Epithelial cell of umbilical artery (primary cell): Measurements from ENCODE around the gene ZNF709. TPM values are rescaled to one million over a fixed set of nuclear protein-coding genes. Genes with fewer than 3 reads are reported as not detected.

Experiments used
- total RNA-seq: library from RNA; depleted of rRNA; stranded (reverse); fragments of >200 nt; gene quantifications from 2 replicates; pipeline ENCODE4 v1.2.3, GENCODE V29; 2014

The ZNF709 gene
- total RNA-seq = 2.3 and 4.6 TPM in 2 replicates

DNA sequence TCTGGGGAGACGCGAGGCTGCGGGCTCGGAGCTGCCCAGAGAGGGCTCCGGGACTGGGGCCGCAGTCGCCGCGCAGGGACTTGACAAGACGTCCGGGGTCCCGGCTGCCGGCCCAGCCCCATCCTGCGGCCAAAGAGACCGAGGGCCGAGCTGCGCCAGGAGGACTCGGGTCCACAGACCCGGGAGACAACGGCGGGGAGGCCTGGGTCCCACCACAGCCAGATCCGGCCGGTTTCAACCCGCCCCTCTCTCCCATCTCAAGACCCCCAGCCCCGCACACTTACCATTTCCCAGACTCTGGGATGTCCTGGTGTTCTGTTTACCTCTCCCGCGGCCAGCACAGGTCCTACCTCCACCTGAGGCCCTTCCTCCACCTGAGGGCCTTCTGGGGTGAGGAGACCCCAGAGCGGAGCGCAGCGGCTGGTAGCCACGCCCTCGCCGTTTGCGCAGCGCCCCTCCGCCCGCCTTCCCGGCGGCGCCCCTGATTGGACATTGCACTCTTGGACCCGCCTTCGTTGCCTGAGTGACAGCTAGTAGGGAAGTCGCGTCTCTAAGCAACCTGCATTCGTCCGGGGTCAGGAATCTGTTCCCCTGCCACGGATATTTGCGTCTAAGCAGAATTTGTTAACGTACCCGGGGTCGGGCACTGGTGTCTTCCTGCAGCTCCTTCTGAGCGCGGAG, at the start of gene ZNF709:
ZNF709 (minus strand) TSS at position 446 of the 681 bp plus-strand sequence; CDS start at position 287, 159 bp downstream.

DNA sequence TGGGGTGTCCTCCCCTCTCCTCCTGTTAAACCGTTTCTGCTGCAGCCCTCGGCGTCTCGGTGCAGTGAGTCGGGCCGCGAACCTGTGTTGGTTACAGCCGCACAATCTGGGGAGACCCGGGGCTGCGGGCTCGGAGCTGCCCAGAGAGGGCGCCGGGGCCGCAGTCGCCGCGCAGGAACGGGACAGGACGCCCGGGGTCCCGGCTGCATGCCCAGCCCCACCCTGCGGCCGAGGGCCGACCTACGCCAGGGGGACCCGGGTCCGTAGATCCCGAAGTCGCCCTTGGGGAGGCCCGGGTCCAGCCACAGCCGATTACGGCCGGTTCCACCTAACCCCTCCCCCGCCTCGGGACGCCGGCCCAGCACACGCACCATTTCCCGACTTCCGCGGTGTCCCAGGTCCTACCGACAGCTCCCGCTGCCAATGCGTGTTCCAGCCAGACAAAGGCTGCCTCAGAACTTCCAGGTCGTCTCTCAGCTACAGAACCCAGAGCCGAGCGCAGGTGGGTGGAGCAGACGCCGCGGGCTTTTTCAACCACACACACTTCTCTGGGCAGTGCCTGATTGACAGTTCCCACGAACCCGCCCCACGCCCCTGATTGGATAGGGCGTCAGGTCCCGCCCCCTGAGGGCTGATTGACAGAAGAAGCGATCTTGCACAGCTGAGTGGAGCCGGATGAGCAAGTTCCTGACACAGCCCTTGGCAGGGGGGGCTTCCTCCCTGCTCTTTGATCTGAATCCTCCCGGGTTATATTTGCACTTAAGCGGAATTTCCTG, 43.9 kb downstream of the ZNF709 start, which contains the start of gene ZNF443:
ZNF443 (minus strand) TSS at position 481 of the 776 bp plus-strand sequence; CDS start at position 374, 107 bp downstream.

Other genes starting within 250 kb of the ZNF709 start
- 3.9 and 8.2 TPM in 2 replicates for gene ZNF44, start 189.9 kb downstream of the ZNF709 start, total RNA-seq
- 0.30 and 0.65 TPM in 2 replicates for gene ZNF563, start 151.2 kb downstream of the ZNF709 start, total RNA-seq
- gene ZNF442, start 119.1 kb downstream of the ZNF709 start, total RNA-seq = 0.32 and 1.1 TPM in 2 replicates
- 4.2 and 5.5 TPM in 2 replicates for gene ZNF799, start 83.5 kb downstream of the ZNF709 start, total RNA-seq
- gene ZNF443, start 43.8 kb downstream of the ZNF709 start, total RNA-seq = 3.6 and 5.6 TPM in 2 replicates
- 6.2 and 8.2 TPM in 2 replicates for gene ZNF564, start 66.7 kb upstream of the ZNF709 start, total RNA-seq
- gene ZNF490, start 126.0 kb upstream of the ZNF709 start, total RNA-seq = 4.5 and 7.8 TPM in 2 replicates
- gene ZNF791, start 126.1 kb upstream of the ZNF709 start, total RNA-seq = 10.8 and 14.9 TPM in 2 replicates
- gene MAN2B1, start 181.9 kb upstream of the ZNF709 start, total RNA-seq = 20.5 and 24.0 TPM in 2 replicates
- 8.8 and 9.6 TPM in 2 replicates for gene WDR83, start 182.0 kb upstream of the ZNF709 start, total RNA-seq
- 59.4 and 60.9 TPM in 2 replicates for gene DHPS, start 197.1 kb upstream of the ZNF709 start, total RNA-seq
- gene GNG14, start 203.2 kb upstream of the ZNF709 start, total RNA-seq = not detected in 2 replicates
- 7.0 and 14.6 TPM in 2 replicates for gene FBXW9, start 211.8 kb upstream of the ZNF709 start, total RNA-seq
- 17.2 and 23.4 TPM in 2 replicates for gene TNPO2, start 239.1 kb upstream of the ZNF709 start, total RNA-seq
- gene TRIR, start 249.9 kb upstream of the ZNF709 start, total RNA-seq = 143 and 162 TPM in 2 replicates